ENCODE data around the gene GIPC1.
"Not testable (repeated sequence)": the region's sequence is repeated elsewhere in the genome, so short reads cannot be mapped to it uniquely, and the experiment has no call there.

GIPC1 gene

DNA sequence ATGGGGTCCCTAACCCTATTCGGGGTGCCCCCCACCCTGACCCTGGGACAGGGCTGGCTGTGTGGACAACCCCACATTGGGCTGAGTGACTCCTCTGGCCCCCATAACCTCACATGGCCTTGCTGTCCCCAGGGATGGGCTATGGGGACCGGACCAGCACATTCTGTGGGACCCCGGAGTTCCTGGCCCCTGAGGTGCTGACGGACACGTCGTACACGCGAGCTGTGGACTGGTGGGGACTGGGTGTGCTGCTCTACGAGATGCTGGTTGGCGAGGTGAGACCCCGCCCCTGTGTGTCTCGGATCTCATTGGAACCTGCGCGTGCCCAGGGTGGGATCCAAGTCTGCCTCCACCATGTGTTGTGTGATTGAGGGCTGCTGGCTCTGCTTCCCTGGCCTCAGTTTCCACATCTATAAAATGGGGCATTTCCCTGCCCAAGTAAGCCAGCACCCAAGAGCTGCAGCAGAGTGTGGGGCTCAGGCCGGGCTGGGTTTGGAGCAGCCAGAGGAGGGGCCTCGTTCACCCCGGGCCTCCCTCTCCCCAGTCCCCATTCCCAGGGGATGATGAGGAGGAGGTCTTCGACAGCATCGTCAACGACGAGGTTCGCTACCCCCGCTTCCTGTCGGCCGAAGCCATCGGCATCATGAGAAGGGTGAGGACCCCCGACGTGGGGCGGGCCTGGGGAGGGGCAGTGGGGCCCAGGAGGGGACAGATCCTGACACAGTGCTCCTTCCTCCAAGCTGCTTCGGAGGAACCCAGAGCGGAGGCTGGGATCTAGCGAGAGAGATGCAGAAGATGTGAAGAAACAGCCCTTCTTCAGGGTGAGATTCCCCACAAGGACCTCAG, 25.7 kb downstream of the GIPC1 start:
- DNase-seq (ENCODE audit: low read depth), result no peak

DNA sequence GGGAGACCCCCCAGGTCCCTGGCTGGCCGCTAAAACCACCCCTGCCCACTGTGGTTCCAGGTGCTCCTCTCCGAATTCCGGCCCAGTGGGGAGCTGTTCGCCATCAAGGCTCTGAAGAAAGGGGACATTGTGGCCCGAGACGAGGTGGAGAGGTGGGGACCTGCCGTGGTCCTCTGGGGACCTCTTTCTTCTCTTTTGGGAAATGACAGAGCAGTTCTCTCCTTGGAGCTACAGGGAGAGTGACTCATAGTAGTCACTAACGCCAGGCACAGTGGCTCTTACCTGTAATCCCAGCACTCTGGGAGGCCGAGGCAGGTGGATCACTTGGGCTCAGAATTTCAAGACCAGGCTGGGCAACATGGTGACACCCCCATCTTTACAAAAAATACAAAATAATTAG, 28.1 kb downstream of the GIPC1 start:
- no peak for DNase-seq (ENCODE audit: low read depth)

DNA sequence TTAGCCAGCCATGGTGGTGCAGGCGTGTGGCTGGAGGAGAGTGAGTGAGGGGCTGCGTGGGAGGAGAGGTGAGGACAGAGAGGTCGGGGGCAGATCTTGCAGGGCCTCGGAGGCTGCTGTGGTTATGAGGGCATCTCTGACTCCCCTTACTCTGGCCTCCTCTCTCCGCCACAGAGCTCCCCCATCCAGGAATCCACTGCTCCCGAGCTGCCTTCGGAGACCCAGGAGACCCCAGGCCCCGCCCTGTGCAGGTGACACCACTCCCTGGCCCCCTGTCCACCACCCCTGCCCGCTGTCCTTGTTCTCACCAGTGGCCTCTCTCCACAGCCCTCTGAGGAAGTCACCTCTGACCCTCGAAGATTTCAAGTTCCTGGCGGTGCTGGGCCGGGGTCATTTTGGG, 28.5 kb downstream of the GIPC1 start:
- DNase-seq (ENCODE audit: low read depth), result no peak

DNA sequence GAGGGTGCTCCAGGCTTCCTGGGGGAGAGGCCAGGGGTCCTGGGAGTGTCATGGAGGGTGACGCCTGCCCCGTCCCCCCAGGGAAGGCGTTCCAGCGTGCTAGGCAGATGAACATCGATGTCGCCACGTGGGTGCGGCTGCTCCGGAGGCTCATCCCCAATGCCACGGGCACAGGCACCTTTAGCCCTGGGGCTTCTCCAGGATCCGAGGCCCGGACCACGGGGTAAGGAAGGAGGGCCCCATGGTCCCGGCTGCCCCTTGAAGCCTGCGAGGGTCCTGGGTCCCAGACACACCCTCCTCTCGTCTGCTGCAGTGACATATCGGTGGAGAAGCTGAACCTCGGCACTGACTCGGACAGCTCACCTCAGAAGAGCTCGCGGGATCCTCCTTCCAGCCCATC, 32.2 kb downstream of the GIPC1 start:
- no peak for DNase-seq (ENCODE audit: low read depth)

DNA sequence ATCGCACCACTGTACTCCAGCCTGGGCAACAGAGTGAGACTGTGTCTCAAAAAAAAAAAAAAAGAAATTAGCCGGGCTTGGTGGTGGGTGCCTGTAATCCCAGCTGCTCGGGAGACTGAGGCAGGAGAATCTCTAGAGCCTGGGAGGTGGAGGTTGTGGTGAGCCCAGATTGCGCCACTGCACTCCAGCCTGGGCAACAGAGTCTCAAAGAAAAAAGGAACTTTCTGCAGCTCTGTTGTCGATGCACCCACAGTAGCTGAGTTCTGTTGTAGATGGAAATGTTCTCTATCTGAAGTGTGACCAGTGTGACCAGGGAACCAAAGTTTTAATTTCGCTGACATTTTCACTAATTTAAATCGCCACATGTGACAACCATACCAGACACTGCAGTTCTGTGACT, 33.5 kb downstream of the GIPC1 start:
- DNase-seq (ENCODE audit: low read depth), result not testable (repeated sequence)

DNA sequence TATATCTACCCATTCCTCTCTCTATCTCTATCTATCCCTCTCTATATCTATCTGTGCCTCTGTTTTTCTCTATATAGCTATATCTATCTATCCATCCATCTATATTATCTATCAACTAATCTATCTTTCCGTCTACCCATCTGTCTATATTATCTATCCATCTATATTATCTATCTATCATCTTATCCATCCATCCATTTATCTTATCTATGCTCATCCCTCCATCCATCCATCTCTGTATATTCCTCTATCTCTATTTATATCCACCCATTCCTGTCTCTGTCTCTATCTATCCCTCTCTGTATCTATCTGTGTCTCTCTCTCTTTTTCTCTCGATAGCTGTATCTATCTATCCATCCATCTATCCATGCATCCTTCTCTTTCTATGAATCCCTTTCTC, 35.0 kb downstream of the GIPC1 start:
- no peak for DNase-seq (ENCODE audit: low read depth)

DNA sequence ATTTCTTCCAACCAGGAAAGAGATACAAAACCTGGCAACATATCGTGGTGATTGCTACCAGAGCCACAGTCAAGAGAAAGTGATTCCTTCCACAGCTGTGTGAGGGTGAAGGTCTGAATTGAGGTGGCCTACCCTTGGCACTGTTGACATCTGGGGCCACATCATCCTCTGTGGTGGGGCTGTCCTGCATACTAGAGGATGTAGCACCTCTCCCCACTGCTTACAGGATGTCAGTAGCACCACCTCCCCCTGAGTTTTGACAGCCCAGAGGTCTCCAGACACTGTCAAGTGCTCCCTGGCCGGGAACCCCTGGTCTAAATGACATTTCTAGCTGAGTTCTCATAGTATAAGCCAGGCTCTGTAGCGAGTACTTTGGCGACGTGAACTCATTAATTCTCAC, 36.2 kb downstream of the GIPC1 start:
- DNase-seq (ENCODE audit: low read depth), result no peak

DNA sequence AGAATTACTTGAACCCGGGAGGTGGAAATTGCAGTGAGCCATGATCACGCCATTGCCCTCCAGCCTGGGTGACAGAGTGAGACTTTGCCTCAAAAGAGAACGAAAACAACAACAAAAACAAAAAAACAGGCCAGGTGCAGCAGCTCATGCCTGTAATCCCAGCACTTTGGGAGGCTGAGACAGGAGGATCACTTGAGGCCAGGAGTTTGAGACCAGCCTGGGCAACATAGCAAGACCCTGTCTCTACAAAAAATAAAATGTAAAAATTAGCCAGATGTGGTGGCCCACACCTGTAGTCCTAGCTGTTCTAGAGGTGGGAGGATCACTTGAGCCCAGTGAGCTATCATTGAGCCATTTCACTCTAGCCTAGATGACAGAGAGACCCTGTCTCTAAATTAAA, 43.6 kb downstream of the GIPC1 start:
- DNase-seq (ENCODE audit: low read depth), result not testable (repeated sequence)

DNA sequence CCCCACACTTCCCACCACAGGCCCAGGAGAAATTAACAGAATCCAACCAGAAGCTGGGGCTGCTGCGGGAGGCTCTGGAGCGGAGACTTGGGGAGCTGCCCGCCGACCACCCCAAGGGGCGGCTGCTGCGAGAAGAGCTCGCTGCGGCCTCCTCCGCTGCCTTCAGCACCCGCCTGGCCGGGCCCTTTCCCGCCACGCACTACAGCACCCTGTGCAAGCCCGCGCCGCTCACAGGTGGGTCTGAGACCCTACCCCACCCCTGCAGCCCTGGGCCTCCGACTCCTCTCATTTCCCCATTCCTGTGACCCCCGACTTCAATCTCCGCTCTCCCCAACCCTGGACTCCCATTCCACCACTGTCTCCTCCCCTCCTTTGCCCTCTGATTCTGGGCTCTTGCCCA, 45.1 kb downstream of the GIPC1 start:
- DNase-seq (ENCODE audit: low read depth), result no peak

DNA sequence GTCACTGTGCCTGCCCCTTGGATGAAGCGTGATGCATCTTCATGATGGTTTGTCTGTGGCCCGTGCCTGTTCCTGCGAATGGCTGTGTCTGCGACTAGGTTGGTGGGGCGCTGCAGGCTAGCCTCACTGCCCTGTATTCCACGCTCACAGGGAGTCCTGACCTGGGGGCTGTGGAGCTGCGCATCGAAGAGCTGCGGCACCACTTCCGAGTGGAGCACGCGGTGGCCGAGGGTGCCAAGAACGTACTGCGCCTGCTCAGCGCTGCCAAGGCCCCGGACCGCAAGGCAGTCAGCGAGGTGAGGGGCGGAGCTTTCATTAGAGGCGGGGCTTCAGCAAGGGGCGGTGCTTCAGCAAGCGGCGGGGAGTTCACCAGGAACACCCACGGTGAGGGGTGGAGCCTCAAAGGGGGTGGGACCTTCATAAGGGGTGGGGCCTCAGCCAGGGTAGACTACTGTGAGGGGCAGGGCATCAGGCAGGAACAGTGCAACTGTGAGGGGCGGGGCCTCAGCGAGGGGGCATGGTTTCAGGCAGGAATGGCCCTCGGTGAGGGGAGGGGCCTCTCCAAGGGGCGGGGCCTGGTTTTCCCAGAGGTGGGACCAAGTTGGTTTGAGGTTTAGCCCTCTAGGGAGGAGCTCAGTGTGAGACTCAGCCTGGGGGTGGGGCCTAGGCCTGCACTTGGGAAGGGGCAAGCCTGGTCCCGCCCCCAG, 45.6 kb downstream of the GIPC1 start:
- DNase-seq (ENCODE audit: low read depth), result peak; percentile 33

DNA sequence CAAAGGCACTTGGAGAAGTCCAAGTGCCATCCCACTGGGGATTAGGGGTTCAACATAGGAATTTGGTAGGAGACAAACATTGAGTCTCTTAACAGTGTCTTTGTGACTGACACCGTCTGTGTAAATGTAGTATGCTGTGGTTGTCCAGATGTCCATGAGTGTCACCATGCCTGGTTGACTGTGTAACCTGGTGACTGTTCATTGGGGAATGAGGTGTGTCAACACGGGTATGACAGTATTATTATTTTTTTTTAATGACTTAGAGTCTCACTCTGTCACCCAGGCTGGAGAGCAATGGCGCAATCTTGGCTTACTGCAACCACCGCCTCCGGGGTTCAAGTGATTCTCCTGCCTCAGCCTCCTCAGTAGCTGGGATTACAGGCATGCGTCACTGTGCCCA, 46.6 kb downstream of the GIPC1 start:
- DNase-seq (ENCODE audit: low read depth), result no peak

DNA sequence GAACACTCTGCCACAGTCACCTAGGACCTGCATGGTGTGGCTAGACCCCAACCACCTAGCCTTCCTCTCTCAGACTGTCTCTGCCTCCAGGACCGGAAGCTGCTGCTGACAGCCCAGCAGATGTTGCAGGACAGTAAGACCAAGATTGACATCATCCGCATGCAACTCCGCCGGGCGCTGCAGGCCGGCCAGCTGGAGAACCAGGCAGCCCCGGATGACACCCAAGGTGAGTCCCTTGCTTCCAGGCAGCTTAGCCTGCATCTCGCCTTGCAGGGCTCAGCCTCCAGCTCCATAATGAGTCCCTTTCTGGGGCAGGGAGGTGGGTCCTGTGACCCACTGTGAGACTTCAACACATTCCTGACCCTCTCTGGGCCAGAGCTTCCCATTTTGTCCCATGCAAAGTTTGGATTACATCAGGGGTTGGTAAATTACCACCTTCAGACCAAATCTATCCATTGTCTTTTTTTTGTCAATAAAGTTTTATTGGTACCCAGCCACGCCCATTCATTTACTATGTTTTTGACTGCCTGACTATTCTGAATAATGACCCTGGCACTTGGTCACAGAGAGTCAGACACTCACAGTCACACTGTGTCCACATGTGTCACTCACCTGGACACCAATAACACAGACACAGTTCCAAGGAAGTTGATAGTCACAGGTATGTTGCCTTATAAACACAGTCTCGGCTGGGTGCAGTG, 49.4 kb downstream of the GIPC1 start:
- no peak for DNase-seq (ENCODE audit: low read depth)

DNA sequence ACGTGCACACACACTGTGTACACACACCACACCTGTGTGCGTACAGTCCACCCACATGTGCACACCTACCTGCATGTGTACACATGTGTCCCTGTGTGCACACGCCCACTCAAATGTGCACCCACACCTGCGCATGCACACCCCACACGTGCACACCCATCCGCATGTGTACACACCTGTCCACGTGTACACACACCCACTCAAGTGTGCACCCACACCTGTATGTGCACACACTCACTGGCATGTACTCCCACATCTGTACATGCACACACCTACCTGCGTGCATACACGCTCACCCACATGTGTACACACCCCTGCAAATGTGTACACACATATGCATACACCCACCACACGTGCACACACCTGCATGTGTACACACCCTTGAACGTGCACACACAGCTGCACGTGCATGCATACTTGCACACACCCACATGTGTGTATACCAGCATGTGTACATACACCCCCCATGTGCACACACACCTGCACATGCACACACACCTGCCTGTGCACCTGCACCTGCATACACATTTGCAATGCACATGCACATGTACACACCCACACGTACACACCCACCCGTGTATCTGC, 52.2 kb downstream of the GIPC1 start:
- no peak for DNase-seq (ENCODE audit: low read depth)

DNA sequence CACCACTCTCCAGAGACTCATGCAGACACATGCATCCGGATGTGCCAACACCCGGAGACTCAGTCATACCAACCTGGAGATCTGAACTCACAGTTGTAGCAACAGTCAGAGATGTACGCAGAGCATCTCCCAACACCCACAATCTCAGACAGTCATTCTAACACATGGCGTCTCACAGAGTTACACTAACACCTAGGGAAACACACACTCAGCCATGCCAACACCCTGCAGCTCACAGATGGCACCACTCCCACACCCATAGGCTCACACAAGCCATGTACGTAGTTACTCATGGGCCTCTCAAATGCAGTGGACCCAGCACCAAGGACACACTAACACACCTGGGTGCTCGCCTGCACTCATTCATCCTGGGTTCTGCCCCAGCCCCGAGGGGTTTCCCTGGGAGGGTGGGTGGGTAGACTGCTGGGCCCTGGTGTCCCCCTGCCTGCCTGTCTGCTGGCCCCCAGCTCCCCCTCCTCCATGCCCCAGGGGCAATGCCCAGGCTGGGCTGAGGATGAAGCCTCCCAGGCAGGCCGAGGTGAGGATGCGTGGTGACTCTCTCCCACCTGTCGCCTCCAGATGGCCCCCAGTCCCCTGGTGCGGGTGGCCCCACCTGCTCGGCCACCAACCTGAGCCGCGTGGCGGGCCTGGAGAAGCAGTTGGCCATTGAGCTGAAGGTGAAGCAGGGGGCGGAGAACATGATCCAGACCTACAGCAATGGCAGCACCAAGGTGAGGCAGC, 52.9 kb downstream of the GIPC1 start:
- DNase-seq (ENCODE audit: low read depth), result no peak

DNA sequence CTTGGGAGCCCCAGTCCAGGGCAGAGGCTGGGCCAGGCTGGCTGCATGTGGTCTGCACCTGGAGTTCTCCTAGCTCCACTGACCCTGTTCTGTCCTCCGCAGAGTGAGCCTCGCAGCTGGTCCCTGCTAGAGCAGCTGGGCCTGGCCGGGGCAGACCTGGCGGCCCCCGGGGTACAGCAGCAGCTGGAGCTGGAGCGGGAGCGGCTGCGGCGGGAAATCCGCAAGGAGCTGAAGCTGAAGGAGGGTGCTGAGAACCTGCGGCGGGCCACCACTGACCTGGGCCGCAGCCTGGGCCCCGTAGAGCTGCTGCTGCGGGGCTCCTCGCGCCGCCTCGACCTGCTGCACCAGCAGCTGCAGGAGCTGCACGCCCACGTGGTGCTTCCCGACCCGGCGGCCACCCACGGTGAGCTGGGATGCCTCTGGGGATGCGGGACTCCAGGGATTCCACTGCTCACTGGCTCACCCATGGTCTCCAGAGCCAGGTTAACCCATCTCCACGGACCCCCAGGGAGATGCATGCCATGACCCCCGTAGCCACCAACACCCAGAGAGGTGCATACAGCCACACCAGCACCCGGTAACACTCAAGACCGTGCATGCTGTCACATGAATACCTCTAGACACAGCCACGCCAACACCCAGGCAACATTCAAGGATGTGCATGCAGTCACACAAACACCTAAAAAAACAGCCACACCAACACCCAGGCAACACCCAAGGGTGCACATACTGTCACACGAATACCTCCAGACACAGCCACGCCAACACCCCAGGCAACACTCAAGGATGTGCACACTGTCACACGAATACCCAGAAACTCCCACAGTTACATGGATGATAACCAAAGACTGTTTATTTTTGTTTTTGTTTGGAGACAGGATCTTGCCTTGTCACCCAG, 54.6 kb downstream of the GIPC1 start:
- DNase-seq (ENCODE audit: low read depth), result no peak

DNA sequence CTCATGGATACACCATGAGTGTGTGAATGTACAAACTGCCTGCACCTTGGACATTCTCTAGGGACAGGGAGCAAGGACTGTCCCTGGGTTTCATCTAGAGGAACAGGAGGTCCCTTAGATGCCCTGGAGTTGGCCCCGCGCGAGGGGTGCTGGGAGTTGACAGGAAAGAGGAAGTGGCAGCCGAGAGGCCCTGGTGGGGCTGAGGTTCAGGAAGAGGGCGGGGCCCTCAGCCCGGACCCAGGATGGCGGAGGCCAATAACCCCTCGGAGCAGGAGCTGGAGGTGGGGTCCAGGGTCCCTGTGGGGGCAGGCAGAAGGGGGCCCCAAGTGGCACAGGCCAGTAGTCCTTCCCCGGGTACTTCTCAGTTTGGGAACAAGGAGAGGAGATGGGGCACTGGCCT, 55.9 kb downstream of the GIPC1 start:
- DNase-seq (ENCODE audit: low read depth), result peak; percentile 66

DNA sequence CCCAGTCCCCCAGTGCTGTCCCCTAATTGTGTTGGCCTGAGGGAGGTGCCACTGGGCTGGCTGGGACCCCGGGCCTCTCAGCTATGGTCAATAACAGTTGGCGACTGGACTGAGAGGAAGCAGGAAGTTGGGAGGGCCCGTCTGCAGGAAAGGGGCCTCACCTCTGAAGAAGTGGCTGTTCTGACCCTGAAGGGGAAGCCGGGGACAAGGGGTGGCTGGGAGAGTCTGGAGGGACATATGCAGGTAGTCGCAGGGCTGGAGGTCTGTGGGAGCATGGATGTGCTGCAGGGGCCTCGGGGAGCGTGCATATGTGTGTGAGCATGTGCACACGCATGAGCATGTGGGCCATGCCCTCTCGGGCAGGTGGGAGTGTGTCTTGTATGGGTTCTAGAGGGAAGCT, 56.9 kb downstream of the GIPC1 start:
- no peak for DNase-seq (ENCODE audit: low read depth)

DNA sequence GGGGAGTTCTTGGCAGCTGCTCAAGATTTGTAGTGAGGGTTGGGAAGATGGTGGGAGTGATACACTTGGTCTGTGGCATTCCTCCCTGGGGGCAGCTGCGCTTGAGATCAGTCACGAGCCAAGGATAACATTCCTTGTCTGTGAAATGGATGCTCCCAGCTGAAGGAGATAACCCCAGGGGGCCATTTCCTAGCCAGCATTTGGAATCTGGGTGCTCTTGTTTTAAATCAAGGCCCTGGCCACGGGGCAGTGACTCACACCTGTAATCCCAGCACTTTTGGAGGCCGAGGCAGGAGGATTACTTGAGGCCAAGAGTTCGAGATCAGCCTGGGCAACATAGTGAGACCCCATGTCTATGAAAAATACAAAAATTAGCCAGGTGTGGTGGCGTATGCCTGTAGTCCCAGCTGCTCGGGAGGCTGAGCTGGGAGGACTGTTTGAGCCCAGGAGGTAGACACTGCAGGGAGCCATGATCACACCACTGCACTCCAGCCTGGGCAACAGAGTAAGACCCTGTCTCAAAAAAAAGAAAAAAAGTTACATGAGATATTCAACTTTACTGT, 58.3 kb downstream of the GIPC1 start:
- DNase-seq (ENCODE audit: low read depth), result no peak

DNA sequence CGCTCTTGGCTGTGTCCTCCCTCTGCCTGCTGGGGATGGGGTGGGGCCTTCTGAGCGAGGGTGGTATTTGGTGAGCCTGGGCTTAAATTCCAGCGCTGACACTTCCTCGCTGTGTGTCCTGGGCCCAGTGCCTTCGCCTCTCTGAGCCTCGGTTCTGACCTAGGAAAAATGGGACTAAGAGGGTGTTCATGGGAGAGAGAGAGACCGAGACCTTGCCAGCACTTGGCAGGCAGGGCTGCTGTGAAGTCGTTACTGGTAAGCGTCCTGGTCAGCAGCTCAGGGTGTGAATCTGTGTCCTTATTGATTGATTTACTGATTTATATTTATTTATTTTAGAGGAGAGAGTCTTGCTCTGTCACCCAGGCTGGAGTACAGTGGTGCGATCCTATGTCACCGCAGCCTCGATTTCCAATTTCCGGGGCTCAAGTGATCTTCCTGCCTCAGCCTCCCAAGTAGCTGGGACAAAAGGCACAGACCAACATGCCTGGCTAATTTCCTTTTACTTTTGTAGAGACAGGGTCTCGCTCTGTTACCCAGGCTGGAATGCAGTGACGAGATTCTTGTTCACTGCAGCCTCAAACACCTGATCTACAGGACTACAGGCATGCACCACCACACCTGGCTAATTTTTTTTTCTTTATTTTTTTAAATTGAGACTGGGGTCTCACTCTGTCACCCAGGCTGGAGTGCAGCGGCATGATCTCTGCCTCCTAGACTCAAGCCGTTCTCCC, 60.4 kb downstream of the GIPC1 start:
- no peak for DNase-seq (ENCODE audit: low read depth)

All from activated T-cell treated with anti-CD3 and anti-CD28 coated beads for 1 hour (primary cell).